GDM1 (cell line): ENCODE measurements around the gene PRDM9.
"Not testable (repeated sequence)": the region's sequence is repeated elsewhere in the genome, so short reads cannot be mapped to it uniquely, and the experiment has no call there.

Source experiments
- DNase-seq: peaks from one replicate; lab custom pipeline; 2025; lab: John Stamatoyannopoulos, UW

The PRDM9 gene

GRCh38 chr5:23507278-23507685 lies at the start of gene PRDM9:
TSS of gene PRDM9 (plus strand) at chr5:23507609. CDS start at chr5:23509034, 1,425 bp downstream.
- DNase-seq: no peak

- DNase-seq: no peak
Observed at GRCh38 chr5:23457780-23458179, 49.6 kb upstream of the PRDM9 start.

- DNase-seq: no peak
Observed at GRCh38 chr5:23459214-23459613, 48.2 kb upstream of the PRDM9 start.

GRCh38 chr5:23461576-23461975 lies 45.8 kb upstream of the PRDM9 start:
- no peak for DNase-seq

- no peak for DNase-seq
Observed at GRCh38 chr5:23466401-23466912, 41.0 kb upstream of the PRDM9 start.

GRCh38 chr5:23468658-23469057 lies 38.8 kb upstream of the PRDM9 start:
- DNase-seq: no peak

- no peak for DNase-seq
Observed at GRCh38 chr5:23473915-23474314, 33.5 kb upstream of the PRDM9 start.

GRCh38 chr5:23474315-23474714 lies 33.1 kb upstream of the PRDM9 start:
- no peak for DNase-seq

GRCh38 chr5:23476580-23476979 lies 30.8 kb upstream of the PRDM9 start:
- DNase-seq: no peak

- DNase-seq: no peak
Observed at GRCh38 chr5:23482642-23483041, 24.8 kb upstream of the PRDM9 start.

- no peak for DNase-seq
Observed at GRCh38 chr5:23483090-23483489, 24.3 kb upstream of the PRDM9 start.

- DNase-seq: no peak
Observed at GRCh38 chr5:23484096-23484495, 23.3 kb upstream of the PRDM9 start.

GRCh38 chr5:23486227-23486626 lies 21.2 kb upstream of the PRDM9 start:
- DNase-seq: not testable (repeated sequence)

GRCh38 chr5:23490993-23491392 lies 16.4 kb upstream of the PRDM9 start:
- no peak for DNase-seq

GRCh38 chr5:23494558-23494957 lies 12.9 kb upstream of the PRDM9 start:
- DNase-seq: no peak

GRCh38 chr5:23496576-23496975 lies 10.8 kb upstream of the PRDM9 start:
- no peak for DNase-seq

- no peak for DNase-seq
Observed at GRCh38 chr5:23506329-23507236, 826 bp upstream of the PRDM9 start.

- not testable (repeated sequence) for DNase-seq
Observed at GRCh38 chr5:23510434-23510833, 3.0 kb downstream of the PRDM9 start.

GRCh38 chr5:23522553-23522952 lies 15.1 kb downstream of the PRDM9 start:
- DNase-seq: no peak

GRCh38 chr5:23523031-23523430 lies 15.6 kb downstream of the PRDM9 start:
- DNase-seq: no peak

GRCh38 chr5:23523998-23524397 lies 16.6 kb downstream of the PRDM9 start:
- DNase-seq: no peak

GRCh38 chr5:23525751-23526150 lies 18.3 kb downstream of the PRDM9 start:
- no peak for DNase-seq

GRCh38 chr5:23526616-23527015 lies 19.2 kb downstream of the PRDM9 start:
- not testable (repeated sequence) for DNase-seq
